Measurements from ENCODE around the gene CD207.

GRCh38 chr2:70816726-70817125, 18.9 kb downstream of the CD207 start:
- no peak for TF ChIP-seq CTCF (IDR thresholded peaks at IDR 0.05)
- no peak for TF ChIP-seq POLR2A (IDR thresholded peaks at IDR 0.05)

Data from tibial nerve (tissue), 3 donors.